ENCODE results near the gene NUBP1.

NUBP1 gene

DNA sequence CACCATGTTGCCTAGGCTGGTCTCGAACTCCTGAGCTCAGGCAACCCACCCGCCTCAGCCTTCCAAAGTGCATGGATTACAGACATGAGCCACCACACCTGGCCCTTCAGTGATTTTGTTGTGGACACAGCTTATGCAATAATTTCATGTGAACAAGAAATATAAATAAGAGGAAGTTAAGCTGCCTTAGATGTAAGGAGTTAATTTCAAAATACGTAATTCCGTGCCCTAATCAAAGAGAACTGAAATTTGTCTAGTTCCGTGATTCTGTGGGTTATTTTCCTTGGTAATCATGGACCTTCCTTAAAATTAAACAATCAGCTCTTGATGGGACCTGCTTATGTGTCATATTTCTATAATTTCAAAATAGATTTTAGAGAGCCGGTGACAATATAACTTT is 63.1 kb downstream of the NUBP1 start:
- DNase-seq (ENCODE audit: low spot score), result no peak

DNA sequence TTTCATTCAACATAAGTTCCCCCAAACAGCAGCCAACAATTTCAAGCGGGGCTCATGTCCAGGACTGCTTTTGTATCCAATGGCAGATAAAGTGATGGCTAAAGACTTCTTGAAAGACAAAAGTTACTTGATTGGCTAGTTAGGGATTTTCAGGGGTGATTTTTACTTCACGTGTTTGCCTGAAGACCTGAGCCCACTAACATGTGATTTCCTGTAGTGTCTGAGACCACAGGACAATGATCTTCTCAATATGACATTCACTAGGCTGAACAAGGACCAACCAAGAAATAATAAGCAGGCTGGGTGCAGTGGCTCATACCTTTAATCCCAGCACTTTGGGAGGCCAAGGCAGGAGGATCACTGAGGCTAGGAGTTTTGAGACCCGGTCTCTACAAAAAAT is 64.6 kb downstream of the NUBP1 start:
- DNase-seq (ENCODE audit: low spot score), result no peak

DNA sequence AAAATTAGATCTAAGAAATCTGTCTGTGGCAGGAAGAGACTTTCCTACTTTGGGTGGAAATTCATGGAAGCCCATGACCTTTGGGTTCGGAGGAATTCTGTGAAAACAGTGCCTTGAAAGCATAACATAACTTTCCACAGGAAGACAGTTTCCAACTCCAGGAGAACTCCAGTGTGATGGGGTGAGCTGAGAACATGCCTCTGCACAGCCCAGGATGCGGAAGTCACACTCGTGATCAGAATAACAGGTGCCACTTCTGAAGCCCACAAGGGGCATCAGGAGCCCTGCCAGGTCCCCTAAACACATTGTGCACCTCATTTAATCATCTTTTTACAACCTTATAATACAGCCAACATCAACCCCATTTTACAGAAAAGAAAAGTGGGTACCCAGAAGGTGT is 65.2 kb downstream of the NUBP1 start:
- DNase-seq (ENCODE audit: low spot score), result no peak

DNA sequence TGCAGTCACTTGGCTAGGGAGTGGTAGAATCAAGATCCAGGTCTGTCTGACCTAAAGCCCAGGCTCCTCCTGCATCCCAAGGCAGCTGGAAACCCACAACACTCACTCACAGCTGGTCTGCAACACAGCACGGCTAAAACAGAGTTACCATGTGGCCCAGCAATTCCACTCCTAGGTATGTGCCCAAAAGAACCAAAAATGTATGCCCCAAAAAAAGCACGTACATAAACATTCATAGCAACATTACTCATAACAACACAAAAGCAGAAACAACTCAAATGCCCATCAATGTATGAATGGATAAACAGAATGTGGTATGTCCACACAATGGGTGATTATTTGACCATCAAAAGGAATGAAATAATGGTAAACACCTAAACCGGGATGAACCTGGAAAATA is 66.1 kb downstream of the NUBP1 start:
- no peak for DNase-seq (ENCODE audit: low spot score)

DNA sequence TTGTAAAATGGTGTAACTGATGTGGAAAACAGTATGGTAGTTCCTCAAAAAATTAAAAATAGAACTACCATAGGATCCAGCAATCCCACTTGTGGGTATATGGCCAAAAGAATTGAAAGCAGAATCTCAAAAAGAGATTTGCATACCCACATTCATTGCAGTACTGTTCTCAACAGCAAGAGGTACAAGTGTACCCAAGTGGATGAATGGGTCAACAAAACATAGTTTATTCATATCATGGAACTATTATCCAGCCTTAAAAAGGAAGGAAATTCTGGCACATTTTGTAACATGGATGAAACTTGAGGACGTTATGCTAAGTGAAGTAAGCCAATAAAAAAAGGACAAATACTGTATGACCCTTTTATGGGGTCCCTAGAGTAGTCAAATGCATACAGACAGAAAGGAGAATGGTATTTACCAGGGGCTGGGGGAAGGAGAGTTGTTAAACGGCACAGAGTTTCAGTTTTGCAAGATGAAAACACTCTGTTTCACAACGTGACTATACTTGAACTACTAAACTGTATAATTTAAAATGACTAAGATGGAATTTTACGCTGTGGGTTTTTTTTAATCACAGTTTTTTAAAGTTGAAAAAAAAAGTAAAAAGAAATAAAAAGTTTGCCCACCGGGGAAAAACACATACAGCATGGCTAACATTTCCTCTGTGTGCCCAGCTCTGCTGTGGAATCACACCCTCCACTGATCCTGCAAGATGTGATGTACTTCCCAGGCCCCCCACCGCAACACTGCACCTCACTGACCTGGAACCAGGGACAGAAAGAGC is 68.9 kb downstream of the NUBP1 start:
- no peak for DNase-seq (ENCODE audit: low spot score)

DNA sequence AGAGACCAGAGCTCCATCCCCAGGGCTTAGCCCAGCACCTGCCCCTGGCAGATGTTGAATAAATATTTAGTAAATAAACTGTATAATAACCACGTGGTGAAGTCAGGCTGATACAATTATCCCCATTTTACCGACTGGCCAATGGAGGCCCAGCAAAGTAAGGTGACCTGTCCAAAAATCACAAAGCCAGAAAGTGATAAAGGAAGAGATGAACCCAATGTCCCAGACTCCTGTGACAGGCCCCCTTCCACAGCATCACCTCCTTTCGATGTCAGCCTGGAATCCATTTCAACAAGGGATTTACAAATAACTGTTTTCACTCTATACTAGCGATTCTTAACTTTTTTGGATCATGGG is 69.4 kb downstream of the NUBP1 start:
- no peak for DNase-seq (ENCODE audit: low spot score)

DNA sequence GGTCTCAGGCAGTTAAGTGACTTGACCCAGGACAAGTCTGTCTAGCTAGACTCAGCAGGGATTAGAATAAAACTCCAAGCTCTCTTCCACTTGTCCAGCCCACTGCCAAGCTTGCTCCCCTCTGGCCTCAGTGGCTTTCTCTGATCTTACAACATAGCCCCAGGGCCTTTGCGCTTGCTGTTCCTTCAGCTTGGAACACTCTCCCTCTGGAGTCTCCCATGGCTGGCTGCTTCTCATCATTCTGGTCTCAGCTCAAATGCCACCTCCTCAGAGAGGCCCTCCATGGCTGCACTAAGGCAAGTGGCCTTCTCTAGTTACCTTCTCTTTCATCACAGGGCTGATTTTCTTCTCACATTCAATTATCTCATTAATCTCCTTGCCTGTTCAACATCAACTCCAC is 73.9 kb downstream of the NUBP1 start:
- DNase-seq (ENCODE audit: low spot score), result no peak

DNA sequence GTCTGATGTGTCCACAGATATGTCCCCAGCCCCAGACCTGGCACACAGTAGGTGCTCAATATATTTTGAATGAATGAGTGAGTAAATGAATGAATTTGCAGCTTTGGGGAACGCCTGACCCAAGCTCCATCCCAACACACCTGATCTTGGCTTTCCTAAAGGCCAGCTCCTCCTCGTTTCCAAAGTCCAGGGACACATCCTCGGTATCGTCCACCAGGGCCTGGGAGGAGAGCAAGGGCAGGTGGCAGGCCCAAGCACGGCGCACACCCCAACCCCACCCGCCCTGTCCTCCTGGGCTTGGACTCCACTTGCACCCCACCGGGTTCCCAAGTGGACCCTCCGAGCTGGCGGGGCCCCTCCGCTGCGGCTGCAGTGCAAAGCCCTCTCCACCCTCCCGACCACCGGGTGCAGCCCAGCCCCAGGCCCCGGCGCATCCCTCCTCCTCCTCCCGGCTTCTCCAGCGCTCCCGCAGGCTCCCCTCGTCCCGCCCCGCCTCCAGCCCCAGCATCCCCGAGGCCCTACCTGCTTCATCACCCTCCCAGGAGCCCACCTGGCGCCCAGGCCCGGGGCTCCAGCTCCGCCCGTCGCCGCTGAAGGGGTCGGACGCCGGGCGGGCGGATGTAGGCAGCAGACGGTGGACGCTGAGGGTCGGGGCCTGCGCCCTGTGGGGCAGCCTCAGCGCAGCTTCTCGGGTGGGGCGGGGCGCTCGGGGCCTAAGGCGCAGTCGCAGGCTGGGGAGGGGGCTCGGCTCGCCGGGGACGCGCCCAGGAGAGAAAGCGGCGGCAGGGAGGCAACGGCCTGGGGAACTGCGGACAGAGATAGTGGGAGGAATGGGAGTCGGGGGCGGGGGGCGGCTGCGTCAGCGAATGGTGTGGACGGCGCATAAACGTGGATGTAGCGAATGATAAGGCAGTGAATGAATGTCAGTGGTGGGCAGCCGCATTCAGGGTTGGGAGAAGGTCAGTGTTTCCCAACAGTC is 74.6 kb downstream of the NUBP1 start, which contains the start of gene TVP23A:
TSS of gene TVP23A (minus strand) at position 832 of the 979 bp plus-strand sequence. CDS start at position 531, 301 bp downstream.
- no peak for DNase-seq (ENCODE audit: low spot score)
